HEK293T (cell line): ENCODE results near the gene LYSMD1.

ENCODE experiments used
- ARNT ChIP-seq: fragments of 450-650 bp; IDR thresholded peaks from 2 replicates; pipeline ENCODE4 v1.6.1; 2017; ENCODE audit warnings: mild to moderate bottlenecking
- BHLHE40 ChIP-seq: fragments of 450-650 bp; IDR thresholded peaks from 2 replicates; pipeline ENCODE4 v1.6.1; 2016; ENCODE audit warnings: mild to moderate bottlenecking, moderate library complexity, borderline replicate concordance
- ELF4 ChIP-seq: fragments of 450-650 bp; IDR thresholded peaks from 2 replicates; pipeline ENCODE4 v1.6.1; 2017; ENCODE audit warnings: antibody characterized with exemption
- FOXA1 ChIP-seq: fragments of 450-650 bp; IDR thresholded peaks from 2 replicates; pipeline ENCODE4 v1.6.1; 2016; ENCODE audit warnings: mild to moderate bottlenecking
- FOXM1 ChIP-seq: fragments of 450-650 bp; IDR thresholded peaks from 2 replicates; pipeline ENCODE4 v1.6.1; 2017; ENCODE audit warnings: mild to moderate bottlenecking, borderline replicate concordance
- L3MBTL2 ChIP-seq: fragments of 450-650 bp; conservative IDR thresholded peaks from 2 replicates; pipeline ENCODE4 v1.6.1; 2016; ENCODE audit warnings: mild to moderate bottlenecking
- SP1 ChIP-seq: fragments of 450-650 bp; IDR thresholded peaks from 2 replicates; pipeline ENCODE4 v1.6.1; 2017
- SUZ12 ChIP-seq: fragments of 450-650 bp; IDR thresholded peaks from 2 replicates; pipeline ENCODE4 v1.6.1; 2016; ENCODE audit warnings: mild to moderate bottlenecking
- ZNF384 ChIP-seq: fragments of 450-650 bp; IDR thresholded peaks from 2 replicates; pipeline ENCODE4 v1.6.1; 2016

- TF ChIP-seq L3MBTL2 (no peak), ELF4 (no peak), BHLHE40 (no peak), FOXM1 (no peak), ZNF384 (no peak), SP1 (no peak), FOXA1 (no peak), ARNT (no peak), SUZ12 (no peak)
Observed at GRCh38 chr1:151213560-151213959, 47.9 kb upstream of the LYSMD1 start.
